IPS DF 4.7 (cell line): Measurements from ENCODE around the gene GLUL.

ENCODE experiments used
- DNase-seq: peaks from one replicate; pipeline ENCODE4 v3.0.0-alpha.2; 2013; ENCODE audit warnings: low spot score; ENCODE audit errors: extremely low read depth

The GLUL gene

DNA sequence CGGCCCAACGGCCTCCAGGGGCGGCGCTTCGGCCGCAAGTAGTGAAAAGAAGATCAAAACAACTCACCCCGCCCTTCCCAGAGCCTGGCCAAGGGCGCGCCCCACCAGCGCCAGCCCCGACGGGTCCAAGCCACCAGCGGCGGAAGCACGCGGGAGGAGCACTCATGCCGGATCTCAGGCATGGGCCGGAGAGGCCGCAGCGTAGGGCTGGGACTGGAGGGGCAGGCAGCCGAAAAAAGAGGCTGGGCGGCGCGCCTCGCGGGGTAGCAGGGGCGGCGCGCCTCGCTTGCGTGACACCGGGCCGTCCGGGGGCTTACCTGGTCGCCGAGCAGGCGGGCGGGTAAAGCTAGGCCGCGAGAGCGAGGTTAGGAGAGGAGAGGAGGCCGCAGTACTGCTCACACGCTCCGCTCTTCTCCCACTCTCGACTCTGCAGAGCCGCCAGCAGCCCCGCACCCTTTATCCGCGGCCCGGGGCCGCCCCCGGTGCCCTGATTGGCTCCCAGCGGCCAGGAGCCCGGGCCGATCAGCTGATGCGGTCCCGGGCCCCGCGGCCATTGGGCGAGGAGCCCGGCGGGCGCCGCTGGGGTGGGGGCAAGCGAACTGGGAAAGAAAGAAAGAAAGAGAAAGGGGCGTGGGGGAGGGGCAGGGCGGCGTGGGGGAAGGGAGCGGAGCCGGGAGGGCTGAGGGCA is at the start of gene GLUL:
Gene GLUL, minus strand, starts transcription at position 429 of the 688 bp plus-strand sequence. CDS start 3,053 bp downstream, outside the sequence.
- DNase-seq = peak; percentile 56

- DNase-seq = no peak
Observed at GRCh38 chr1:182438326-182438725, 46.7 kb upstream of the GLUL start.

DNA sequence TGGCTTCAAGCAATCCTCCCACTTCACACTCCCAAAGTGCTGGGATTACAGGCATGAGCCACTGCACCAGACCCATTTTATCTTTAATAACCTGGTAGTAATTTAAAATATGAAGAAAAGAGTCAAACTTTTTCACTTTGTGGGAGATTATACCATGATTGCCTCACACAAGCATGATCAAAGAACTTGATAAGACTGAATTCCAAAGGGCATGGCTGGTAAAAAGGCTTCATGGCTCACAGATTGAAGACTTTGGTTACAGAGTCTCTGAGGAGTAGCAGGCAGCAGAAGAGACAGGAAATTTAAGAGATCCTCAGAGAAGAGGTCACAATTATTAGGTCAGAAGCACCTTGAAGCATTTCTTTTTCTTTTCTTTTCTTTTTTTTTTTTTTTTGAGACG is 42.0 kb upstream of the GLUL start:
- no peak for DNase-seq

DNA sequence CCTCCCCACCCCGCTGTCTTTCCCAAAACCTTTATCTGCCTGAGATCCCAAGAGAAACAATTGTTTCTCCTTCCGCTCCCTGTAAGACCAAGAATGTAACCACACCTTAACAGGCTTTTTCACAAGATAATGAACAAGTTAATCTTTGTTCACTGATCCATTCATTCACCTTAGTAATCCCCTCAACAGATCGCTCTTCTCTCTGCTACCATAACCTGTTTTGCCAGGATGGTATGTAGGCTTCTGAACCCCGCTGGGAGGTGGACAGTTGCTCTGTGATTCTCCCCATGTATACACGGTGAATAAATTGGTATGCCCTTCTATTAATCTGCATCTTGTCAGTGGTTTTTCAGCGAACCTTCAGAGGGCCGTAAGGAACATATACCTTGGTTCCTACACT is 39.7 kb upstream of the GLUL start:
- DNase-seq = no peak

DNA sequence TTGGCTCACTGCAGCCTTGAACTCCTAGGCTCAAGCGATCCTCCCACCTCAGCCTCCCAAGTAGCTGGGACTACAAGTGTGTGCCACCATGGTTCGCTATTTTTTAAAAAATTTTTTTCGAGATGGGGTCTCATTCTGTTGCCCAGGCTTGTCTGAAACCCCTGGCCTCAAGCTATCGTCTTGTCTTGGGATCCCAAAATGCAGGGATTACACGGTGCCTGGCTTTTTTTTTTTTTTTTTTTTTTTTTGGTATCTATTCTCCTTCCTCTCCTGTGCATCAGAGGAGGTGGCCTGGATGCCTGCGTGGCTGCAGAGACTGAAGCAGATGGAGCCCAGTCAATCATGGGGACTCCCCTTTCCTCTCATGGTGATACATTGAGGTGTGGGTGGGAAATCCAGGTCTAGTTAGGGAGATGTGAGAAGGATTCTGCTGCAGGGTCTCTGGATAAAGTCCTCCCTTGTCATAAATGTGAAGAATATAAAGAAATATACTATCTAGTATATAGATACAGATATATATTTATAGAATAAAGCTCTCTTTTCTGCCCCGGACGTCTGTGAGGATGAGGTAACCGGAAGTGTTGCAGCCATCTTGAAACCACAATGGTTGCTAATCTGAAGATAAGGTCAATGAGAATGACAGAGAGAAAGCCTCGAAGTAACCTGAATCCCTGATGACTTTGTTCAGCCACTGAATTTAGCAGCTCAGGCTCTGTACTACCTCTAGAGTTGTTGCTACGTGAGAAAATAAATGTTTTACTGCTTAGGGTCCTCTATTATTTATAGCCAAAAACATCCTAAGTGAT is 38.9 kb upstream of the GLUL start:
- DNase-seq = no peak

DNA sequence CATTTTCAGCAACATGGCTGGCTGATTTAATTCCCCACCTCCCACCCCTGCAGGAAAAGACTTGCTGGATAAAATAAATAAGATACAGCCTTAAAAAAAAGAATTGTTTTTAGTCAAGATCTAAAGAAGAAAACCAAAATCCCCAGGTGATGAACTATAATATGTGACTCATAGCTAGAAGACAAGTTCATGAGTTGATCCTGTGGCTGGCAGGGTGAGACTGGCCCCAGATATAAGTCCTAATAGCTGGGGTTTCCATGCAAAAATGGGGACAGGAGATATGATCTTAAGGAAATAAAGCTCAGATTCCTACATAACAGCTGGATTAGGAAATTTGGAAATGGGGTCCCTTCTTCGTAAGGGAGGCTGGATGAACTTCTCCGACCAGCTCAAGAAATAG is 36.5 kb upstream of the GLUL start:
- no peak for DNase-seq

DNA sequence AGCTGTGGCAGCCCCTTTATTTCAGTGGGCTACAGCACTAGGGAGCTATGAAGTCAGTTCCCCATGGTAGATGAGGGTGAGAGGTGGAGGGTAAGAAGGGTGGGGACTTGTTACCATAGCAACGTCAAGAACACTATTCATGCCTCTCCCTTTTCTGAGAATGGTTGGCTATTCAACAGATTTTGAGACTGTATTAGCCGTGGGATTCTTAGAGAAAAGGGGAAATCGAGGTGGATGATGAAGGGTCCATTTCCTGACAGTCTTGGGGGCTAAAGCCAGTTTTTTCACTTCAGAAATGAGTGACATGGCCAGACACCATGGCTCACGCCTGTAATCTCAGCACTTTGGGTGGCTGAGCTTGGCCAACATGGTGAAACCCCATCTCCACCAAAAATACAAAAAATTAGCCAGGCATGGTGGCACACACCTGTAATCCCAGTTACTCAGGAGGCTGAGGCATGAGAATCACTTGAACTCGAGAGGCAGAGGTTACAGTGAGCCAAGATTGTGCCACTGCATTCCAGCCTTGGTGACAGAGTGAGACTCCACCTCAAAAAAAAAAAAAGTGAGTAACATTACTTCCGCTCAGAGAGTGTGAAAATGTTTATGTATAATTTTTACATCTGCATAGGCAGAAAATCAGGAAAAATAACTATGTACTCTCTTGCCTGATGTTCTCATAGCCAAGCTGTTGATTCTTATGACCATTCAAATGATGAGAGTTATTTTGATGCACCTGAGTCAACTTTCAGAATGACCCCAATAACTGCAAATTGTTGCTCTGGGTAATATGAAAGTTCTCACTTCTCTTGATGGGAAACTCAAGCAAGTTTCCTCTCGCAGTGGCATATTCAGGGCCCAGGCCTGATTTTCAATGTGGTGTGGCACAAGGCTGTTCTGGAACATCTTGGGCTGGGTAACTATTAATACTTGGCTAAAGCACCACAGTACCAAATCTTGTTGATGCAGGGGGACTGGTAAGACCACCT is 35.1 kb upstream of the GLUL start:
- DNase-seq = no peak

DNA sequence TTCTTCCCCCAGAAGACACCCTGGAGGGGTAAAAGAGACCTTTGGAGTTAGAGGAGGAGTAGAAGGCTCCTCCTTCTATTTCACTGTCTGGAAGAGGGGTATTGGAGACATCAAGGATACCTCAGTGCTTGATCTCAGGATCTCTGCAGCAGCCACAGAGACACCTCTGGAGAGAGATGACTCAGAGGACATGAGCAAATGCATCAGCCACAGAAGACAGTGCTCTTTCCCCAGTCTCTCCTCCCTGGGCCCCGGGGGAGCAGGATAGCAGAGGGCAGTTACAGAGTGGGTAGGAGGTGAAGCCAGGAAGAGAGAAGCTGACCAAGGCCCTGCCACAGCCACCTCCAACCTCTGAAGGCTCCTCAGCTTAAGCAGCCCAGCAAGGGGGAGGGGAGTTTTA is 24.2 kb upstream of the GLUL start:
- no peak for DNase-seq

DNA sequence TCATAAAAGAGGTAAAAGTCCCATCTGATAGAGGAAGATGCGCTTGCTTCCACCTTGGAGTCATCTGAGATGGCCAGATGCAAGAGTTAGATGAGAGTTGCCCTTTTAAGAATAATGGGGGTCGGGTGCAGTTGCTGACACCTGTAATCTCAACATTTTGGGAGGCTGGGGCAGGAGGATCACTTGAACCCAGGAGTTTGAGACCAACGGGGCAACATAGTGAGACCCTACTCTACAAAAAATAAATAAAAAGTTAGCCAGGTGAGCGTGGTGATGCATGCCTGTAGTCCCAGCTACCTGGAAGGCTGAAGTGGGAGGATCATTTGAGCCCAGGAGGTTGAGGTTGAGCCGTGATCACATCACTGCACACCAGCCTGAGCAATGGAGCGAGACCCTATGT is 22.4 kb upstream of the GLUL start:
- no peak for DNase-seq

GRCh38 chr1:182413486-182413885 is 21.9 kb upstream of the GLUL start:
- DNase-seq = no peak

DNA sequence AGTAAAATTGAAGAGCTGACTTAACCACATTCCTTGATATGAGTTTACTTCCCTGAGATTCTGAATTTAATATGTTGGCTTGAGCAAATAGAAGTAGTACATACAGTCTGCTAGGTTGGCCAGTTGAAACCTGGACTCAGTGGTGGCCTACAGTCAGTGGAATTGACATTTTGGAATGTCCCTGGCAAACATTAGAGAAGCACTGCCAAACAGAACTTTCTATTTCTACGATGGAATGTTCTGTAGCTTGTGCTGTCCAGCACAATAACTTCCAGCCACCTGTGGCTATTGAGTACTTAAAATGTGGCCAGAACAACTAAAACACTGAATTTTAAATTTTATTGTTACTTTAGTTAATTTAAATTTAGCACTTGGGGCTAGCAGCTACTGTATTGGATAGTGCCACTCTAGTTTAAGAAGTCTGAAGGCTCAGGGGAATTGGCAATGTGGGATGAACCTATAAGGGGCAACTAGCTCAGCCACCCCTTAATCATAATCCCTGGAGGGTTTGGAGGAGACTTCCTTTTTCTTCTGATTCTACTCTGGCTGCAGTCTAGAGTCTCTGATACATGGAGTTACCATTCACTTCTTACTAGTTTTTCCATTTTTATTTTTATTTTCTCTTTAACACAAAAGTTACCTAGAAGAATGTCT is 19.2 kb upstream of the GLUL start:
- DNase-seq = no peak

GRCh38 chr1:182410138-182410537 is 18.5 kb upstream of the GLUL start:
- DNase-seq = no peak

DNA sequence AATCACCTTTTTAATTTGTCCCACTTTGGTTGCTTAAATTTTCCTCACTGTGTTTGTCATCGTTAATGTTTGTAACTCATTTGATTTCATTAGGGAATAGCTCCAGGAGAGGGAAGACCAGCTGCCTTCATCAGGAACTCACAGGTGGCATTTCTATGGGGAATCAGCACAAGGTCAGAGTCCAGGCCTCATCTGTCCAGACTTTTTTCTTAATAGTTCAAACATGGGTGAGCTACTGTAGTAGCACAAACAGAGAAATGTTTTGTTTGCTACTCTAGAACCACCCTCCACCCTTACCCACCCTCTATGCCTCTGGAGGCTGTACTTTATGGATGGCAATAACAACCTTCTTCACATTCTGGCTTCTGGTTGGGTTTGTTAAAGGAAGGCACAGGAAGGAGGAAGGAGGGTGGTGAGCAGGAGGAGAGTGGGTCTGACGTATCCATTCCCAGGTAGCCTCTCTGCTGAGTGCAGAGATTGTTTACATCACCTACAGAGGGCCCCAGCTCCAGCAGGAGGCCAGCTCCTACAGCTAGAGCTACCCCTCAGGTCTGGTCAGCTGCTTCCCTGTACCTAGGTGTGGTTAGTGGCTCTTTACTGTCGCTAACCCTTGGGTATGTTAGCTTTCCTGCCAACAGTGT is 17.0 kb upstream of the GLUL start:
- no peak for DNase-seq

GRCh38 chr1:182407724-182408123 is 16.1 kb upstream of the GLUL start:
- DNase-seq = no peak

DNA sequence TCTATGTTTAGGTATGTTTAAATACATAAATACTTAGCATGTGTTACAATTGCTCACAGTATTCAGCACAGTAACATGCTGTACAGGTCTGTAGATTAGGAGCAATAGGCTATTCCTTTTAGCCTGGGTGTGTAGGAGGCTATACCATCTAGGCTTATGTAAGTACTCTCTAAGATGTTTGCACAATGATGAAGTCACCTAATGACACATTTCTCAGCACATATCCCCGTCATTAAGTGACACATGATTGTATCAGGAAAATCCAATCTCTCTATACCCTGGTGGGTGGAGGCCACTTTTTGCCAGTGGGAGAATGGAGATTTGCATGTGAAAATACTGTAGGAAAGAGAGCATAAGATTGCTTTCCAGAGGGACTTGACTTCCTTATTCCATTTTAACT is 14.4 kb upstream of the GLUL start:
- DNase-seq = no peak

- no peak for DNase-seq
Observed at GRCh38 chr1:182405578-182405977, 14.0 kb upstream of the GLUL start.

GRCh38 chr1:182404781-182405180 is 13.2 kb upstream of the GLUL start:
- DNase-seq = no peak

DNA sequence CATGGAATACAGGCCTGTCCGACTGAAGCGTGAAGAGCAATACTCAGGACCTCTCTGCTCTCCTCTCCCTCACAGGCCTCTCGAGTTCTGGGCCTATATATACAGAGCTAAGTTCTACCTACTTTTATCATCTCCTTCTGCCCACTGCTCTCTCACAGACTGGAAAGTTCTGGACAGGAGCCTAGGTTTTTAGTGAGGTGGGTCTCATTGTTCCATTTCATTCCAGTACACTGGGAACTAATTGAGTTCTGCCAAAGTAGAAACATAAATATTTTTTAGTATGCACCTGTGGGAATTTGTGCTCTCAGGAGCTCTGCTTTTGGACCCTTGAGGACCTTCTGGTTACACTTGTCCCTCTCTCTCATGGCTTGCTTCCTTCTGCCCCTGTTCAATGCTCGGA is 9.0 kb upstream of the GLUL start, which contains the start of gene TEDDM1:
Gene TEDDM1, minus strand, starts transcription at position 101 of the 400 bp plus-strand sequence. CDS start 182 bp downstream, outside the sequence.
- DNase-seq = no peak

DNA sequence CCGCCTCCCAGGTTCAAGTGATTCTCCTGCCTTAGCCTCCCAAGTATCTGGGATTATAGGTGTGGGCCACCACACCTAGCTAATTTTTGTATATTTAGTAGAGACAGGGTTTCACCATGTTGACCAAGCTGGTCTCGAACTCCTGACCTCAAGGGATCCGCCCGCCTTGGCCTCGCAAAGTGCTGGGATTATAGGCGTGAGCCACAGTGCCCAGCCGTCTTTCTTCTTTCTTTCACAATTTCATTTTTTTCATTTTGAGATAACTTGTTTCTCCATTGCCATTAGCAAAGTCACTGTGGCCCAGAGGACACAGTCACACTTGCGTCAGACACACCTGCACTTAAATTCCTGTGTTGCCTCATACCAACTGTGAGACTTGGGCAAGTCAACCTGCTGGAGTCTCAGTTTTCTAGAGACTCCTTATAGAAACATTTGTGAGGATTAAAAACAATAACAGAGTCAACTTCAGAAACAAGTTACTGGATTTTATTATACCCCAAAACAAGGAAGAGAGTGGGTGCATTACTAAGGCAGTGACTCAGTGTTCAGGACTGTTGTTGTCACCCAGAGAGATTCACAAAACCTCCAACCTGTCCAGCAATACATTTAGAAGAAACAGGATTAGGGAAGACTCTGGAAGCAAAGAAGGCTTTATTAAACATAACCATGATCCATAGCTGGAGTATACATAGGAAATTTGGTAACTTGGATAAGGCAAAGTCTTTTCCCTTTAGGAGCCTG is 6.2 kb upstream of the GLUL start:
- DNase-seq = no peak

GRCh38 chr1:182395906-182396305 is 4.3 kb upstream of the GLUL start:
- no peak for DNase-seq
